ENCODE results near the gene COX4I1. TPM values are rescaled to one million over a fixed set of nuclear protein-coding genes. Genes with fewer than 3 reads are reported as not detected.

Gene COX4I1
- total and polyA plus RNA-seq, 9 of the 15 experiments (the other 6 are each of a cell fraction or from before 2014, with no cell fraction given) = 651 to 2,356 (median 1,032) TPM

- TF ChIP-seq CREB5 (CRISPR knock-in tag; IDR thresholded peaks at IDR 0.05) (no peak), POLR2A (conservative IDR thresholded peaks at IDR 0.05) (no peak), ZNF212 (CRISPR knock-in tag; IDR thresholded peaks at IDR 0.05) (no peak), EGR1 (conservative IDR thresholded peaks at IDR 0.05) (0 out of 2 replicates have a peak, but pooled peaks have one; percentile 10), PURB (CRISPR knock-in tag; IDR thresholded peaks at IDR 0.05; ENCODE audit: low read depth) (no peak), SRSF3 (IDR thresholded peaks at IDR 0.05; ENCODE audit: insufficient read depth, low read length) (no peak)
Measured at GRCh38 chr16:85759631-85760419, 39.7 kb upstream of the COX4I1 start (continued).

GRCh38 chr16:85761861-85762260 is 37.6 kb upstream of the COX4I1 start:
- DNase-seq (ENCODE audit: extremely low read depth in 1 of 4, low spot score in 3 of 4) = no peak
- Histone ChIP-seq H3K9me3 (replicated peaks; ENCODE audit: control insufficient read depth, insufficient read depth, low read depth, low read length) (no peaks in the 10 kb centered on the region), H3K36me3 (ENCODE audit: control insufficient read depth, insufficient read depth, low read length) (no peaks in the 10 kb centered on the region), H3K4me3 (no peak overlapping the region), H2AFZ (ENCODE audit: low read depth, low read length) (no peak overlapping the region), H3K27me3 (ENCODE audit: control insufficient read depth in 2 of 2, insufficient read depth in 2 of 2, low read length in 2 of 2) (peaks cover 42 to 79% of the 10 kb centered on the region in 2 experiments), H3K9ac (ENCODE audit: insufficient read depth in 1 of 2, low read depth in 2 of 2, low read length in 2 of 2) (no peak overlapping the region), H4K20me1 (replicated peaks; ENCODE audit: control insufficient read depth, insufficient read depth, low read length) (0 out of 2 replicates have a peak, but pooled peaks cover 4% of the 10 kb centered on the region), H3K4me2 (ENCODE audit: insufficient read depth, low read length) (no peak overlapping the region), H3K9me1 (ENCODE audit: control insufficient read depth, insufficient read depth, low read length) (no peaks in the 10 kb centered on the region), H3K4me1 (replicated peaks in 1 of 2; ENCODE audit: control insufficient read depth in 2 of 2, insufficient read depth in 2 of 2, low read length in 2 of 2) (peaks cover 0 to 10% of the 10 kb centered on the region in 2 experiments; a peak in 2 of 5 replicates), H3K27ac (ENCODE audit: extremely low read depth, low read depth, low read length) (no peak overlapping the region), H3K79me2 (ENCODE audit: control insufficient read depth, insufficient read depth, low read length) (no peaks in the 10 kb centered on the region)
- FAIRE-seq = no peak
- ChIA-PET POLR2A (interaction anchor here (0.6 to 0.9 kb wide), 3 partner anchors 9 to 860 kb away, joined by 3 to 4 read pairs (median 4); no protein-coding TSS in a partner anchor), CTCF (ENCODE audit: low intra/inter-chr PET ratio) (no interaction called here)
- intact Hi-C loops (cut with micrococcal nuclease) = no loop called here
- no peak for ATAC-seq
- no TSS peak for BruUV-seq (replicated peaks)
- in situ Hi-C loops (cut with MboI) = no loop called here
- 1% methylated on average over 5 of the region's 6 CpGs for WGBS (ENCODE audit: insufficient coverage, low coverage, missing lambda C conversion rate)
- no peak for TF ChIP-seq ZNF644 (tag; IDR thresholded peaks at IDR 0.05; ENCODE audit: low read depth)
- no peak for TF ChIP-seq FOS (IDR thresholded peaks at IDR 0.05; ENCODE audit: extremely low read depth, insufficient read length)
- TF ChIP-seq SOX6 (IDR thresholded peaks at IDR 0.05) = no peak
- TF ChIP-seq RAD21 (CRISPR knock-in tag; conservative IDR thresholded peaks at IDR 0.05 in 1 of 2, IDR thresholded peaks at IDR 0.05 in 1 of 2) = no peak
- TF ChIP-seq HSF4 (CRISPR knock-in tag; IDR thresholded peaks at IDR 0.05; ENCODE audit: borderline replicate concordance) = no peak
- TF ChIP-seq HNRNPUL1 (IDR thresholded peaks at IDR 0.05; ENCODE audit: low read length) = no peak
- TF ChIP-seq NFIC (IDR thresholded peaks at IDR 0.05) = no peak
- no peak for TF ChIP-seq EZH2 (IDR thresholded peaks at IDR 0.05; ENCODE audit: borderline replicate concordance, low read depth, low read length)
- TF ChIP-seq ARHGAP35 (IDR thresholded peaks at IDR 0.05; ENCODE audit: partially characterized antibody) = no peak
